Measurements from ENCODE around the gene IL17D.

IL17D gene

DNA sequence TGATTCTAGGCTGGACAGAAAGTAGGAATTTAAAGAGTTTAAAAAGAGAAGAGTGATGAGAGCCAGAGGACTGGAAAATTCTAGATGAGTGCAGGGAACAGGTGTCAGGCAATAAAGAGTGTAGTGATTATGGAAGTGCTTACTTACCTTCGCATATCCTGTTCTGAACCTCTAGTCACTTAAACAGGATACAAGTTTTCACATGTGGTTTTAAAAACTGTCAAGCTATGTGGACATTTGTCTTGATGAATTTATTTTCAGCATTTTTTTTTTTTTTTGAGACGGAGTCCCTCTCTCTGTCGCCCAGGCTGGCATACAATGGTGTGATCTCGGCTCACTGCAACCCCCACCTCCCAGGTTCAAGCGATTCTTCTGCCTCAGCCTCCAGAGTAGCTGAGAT is 34.3 kb upstream of the IL17D start:
- DNase-seq (no peak), ATAC-seq (ENCODE audit: insufficient read depth, low read depth) (no peak)

DNA sequence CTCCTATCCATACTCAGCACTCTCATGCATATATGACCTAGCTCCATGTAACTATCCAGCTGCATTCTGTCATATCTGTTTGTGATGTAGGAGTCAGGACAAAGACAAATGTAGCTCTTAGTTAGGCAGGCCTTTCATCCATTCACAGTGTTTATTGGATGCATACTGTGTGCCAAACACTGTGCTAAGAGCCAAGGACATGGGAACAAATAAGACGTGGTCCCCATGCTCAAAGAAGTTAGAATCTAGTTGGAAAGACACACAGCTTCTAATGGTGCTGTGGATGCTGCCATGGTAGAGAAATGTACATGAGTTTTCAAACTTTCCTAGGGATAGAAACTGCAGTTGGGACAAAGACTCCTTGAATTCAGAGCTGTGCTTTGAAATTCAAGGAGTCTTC is 31.7 kb upstream of the IL17D start:
- H3K4me3 ChIP-seq (ENCODE audit: low read depth in 1 of 2, low read length in 2 of 2): no peak overlapping the region
- no peaks in the 10 kb centered on the region for H3K79me2 ChIP-seq (ENCODE audit: insufficient read depth, low read length)
- H3K4me1 ChIP-seq (ENCODE audit: insufficient read depth, low read length): no peaks in the 10 kb centered on the region
- H2AFZ ChIP-seq (ENCODE audit: low read depth, low read length): no peak overlapping the region
- no peaks in the 10 kb centered on the region for H3K9me3 ChIP-seq (ENCODE audit: insufficient read depth, low read length, severe bottlenecking)
- H3K36me3 ChIP-seq (ENCODE audit: insufficient read depth, low read length): peaks cover 2% of the 10 kb centered on the region; the same call in 1 of the 2 replicates
- no peak for DNase-seq
- no peak for ATAC-seq (ENCODE audit: insufficient read depth, low read depth)
- no peak for TF ChIP-seq EZH2 (IDR thresholded peaks at IDR 0.05; ENCODE audit: borderline replicate concordance, low read depth, low read length, severe bottlenecking)
- TF ChIP-seq, protein P1, sequence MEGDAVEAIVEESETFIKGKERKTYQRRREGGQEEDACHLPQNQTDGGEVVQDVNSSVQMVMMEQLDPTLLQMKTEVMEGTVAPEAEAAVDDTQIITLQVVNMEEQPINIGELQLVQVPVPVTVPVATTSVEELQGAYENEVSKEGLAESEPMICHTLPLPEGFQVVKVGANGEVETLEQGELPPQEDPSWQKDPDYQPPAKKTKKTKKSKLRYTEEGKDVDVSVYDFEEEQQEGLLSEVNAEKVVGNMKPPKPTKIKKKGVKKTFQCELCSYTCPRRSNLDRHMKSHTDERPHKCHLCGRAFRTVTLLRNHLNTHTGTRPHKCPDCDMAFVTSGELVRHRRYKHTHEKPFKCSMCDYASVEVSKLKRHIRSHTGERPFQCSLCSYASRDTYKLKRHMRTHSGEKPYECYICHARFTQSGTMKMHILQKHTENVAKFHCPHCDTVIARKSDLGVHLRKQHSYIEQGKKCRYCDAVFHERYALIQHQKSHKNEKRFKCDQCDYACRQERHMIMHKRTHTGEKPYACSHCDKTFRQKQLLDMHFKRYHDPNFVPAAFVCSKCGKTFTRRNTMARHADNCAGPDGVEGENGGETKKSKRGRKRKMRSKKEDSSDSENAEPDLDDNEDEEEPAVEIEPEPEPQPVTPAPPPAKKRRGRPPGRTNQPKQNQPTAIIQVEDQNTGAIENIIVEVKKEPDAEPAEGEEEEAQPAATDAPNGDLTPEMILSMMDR (IDR thresholded peaks at IDR 0.05; ENCODE audit: borderline replicate concordance, extremely low read depth, low read length, poor library complexity, severe bottlenecking): no peak
- H3K27ac ChIP-seq (ENCODE audit: low read length): no peak overlapping the region
- H3K9ac ChIP-seq (ENCODE audit: low read depth, low read length): no peak overlapping the region
- no peaks in the 10 kb centered on the region for H3K27me3 ChIP-seq (ENCODE audit: insufficient read depth, low read length, poor library complexity)
- no peaks in the 10 kb centered on the region for H4K20me1 ChIP-seq (ENCODE audit: insufficient read depth, low read length)
- no peak overlapping the region for H3K4me2 ChIP-seq (ENCODE audit: insufficient read depth, low read length)

More for the DNA sequence above, 34.3 kb upstream of the IL17D start:
- Histone ChIP-seq H2AFZ (ENCODE audit: low read depth, low read length) (no peak overlapping the region), H3K36me3 (ENCODE audit: insufficient read depth, low read length) (peaks cover 5% of the 10 kb centered on the region; the same call in 1 of the 2 replicates), H3K4me1 (ENCODE audit: insufficient read depth, low read length) (no peaks in the 10 kb centered on the region), H3K4me2 (ENCODE audit: insufficient read depth, low read length) (no peak overlapping the region), H3K27ac (ENCODE audit: low read length) (no peak overlapping the region), H3K4me3 (ENCODE audit: low read depth in 1 of 2, low read length in 2 of 2) (no peak overlapping the region), H3K9me3 (ENCODE audit: insufficient read depth, low read length, severe bottlenecking) (no peaks in the 10 kb centered on the region), H4K20me1 (ENCODE audit: insufficient read depth, low read length) (no peaks in the 10 kb centered on the region), H3K27me3 (ENCODE audit: insufficient read depth, low read length, poor library complexity) (no peaks in the 10 kb centered on the region), H3K9ac (ENCODE audit: low read depth, low read length) (no peak overlapping the region), H3K79me2 (ENCODE audit: insufficient read depth, low read length) (no peaks in the 10 kb centered on the region)
- TF ChIP-seq, protein P1 (IDR thresholded peaks at IDR 0.05; ENCODE audit: borderline replicate concordance, extremely low read depth, low read length, poor library complexity, severe bottlenecking): no peak
- TF ChIP-seq EZH2 (IDR thresholded peaks at IDR 0.05; ENCODE audit: borderline replicate concordance, low read depth, low read length, severe bottlenecking): no peak

DNA sequence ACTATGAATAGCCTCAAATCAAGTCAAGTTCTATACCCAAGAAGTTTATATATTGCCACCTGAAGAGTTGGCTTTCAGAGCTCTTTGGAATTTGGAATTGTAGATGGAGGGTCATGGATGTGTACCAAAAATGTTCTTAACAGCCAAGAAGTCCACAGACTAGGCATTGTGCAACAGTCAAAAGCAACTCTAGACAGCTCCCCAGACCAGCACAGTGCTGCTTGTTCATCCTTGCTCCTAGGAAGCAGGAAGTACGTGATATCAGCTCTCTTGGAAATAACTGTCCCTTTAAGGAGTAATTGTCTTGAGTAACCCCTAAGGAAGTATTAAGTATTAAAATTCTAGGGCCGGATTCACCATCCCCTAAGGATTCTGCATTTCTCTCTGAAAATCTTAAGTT is 30.7 kb upstream of the IL17D start:
- H3K4me2 ChIP-seq (ENCODE audit: insufficient read depth, low read length): no peak overlapping the region
- H3K9ac ChIP-seq (ENCODE audit: low read depth, low read length): no peak overlapping the region
- no peaks in the 10 kb centered on the region for H3K79me2 ChIP-seq (ENCODE audit: insufficient read depth, low read length)
- ATAC-seq (ENCODE audit: insufficient read depth, low read depth) (no peak), DNase-seq (no peak)
- no peak overlapping the region for H2AFZ ChIP-seq (ENCODE audit: low read depth, low read length)
- TF ChIP-seq, protein P1 (IDR thresholded peaks at IDR 0.05; ENCODE audit: borderline replicate concordance, extremely low read depth, low read length, poor library complexity, severe bottlenecking): no peak
- TF ChIP-seq EZH2 (IDR thresholded peaks at IDR 0.05; ENCODE audit: borderline replicate concordance, low read depth, low read length, severe bottlenecking): no peak
- no peaks in the 10 kb centered on the region for H3K27me3 ChIP-seq (ENCODE audit: insufficient read depth, low read length, poor library complexity)
- peaks cover 2% of the 10 kb centered on the region; the same call in 1 of the 2 replicates for H3K36me3 ChIP-seq (ENCODE audit: insufficient read depth, low read length)
- no peaks in the 10 kb centered on the region for H3K4me1 ChIP-seq (ENCODE audit: insufficient read depth, low read length)
- no peaks in the 10 kb centered on the region for H4K20me1 ChIP-seq (ENCODE audit: insufficient read depth, low read length)
- H3K27ac ChIP-seq (ENCODE audit: low read length): no peak overlapping the region
- no peaks in the 10 kb centered on the region for H3K9me3 ChIP-seq (ENCODE audit: insufficient read depth, low read length, severe bottlenecking)
- no peak overlapping the region for H3K4me3 ChIP-seq (ENCODE audit: low read depth in 1 of 2, low read length in 2 of 2)

DNA sequence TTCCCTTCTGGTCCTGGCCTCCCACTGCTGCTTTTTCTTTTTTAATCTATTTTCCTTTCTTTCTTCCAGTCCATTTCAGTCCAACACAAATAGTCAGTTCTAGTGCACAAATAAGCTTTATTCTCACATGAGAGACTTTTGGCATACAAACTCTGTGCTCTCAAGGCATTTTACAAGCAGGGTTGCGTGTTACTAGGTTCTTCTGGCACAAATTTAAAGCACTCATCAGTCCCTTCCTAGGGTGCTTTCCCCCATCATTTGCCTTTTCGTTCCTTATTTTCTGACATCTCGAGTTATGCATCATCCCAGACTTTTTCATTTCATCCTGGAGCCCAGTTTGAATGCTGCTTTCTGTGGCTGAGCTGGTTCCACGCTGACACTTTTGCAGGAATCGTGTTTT is 29.8 kb upstream of the IL17D start:
- no peaks in the 10 kb centered on the region for H3K4me1 ChIP-seq (ENCODE audit: insufficient read depth, low read length)
- no peak overlapping the region for H3K27ac ChIP-seq (ENCODE audit: low read length)
- no peak overlapping the region for H3K4me2 ChIP-seq (ENCODE audit: insufficient read depth, low read length)
- H3K27me3 ChIP-seq (ENCODE audit: insufficient read depth, low read length, poor library complexity): no peaks in the 10 kb centered on the region
- ATAC-seq (ENCODE audit: insufficient read depth, low read depth) (no peak), DNase-seq (no peak)
- H4K20me1 ChIP-seq (ENCODE audit: insufficient read depth, low read length): no peaks in the 10 kb centered on the region
- H3K36me3 ChIP-seq (ENCODE audit: insufficient read depth, low read length): peaks cover 2% of the 10 kb centered on the region; the same call in 1 of the 2 replicates
- H3K4me3 ChIP-seq (ENCODE audit: low read depth in 1 of 2, low read length in 2 of 2): no peak overlapping the region
- H3K9me3 ChIP-seq (ENCODE audit: insufficient read depth, low read length, severe bottlenecking): no peaks in the 10 kb centered on the region
- TF ChIP-seq, protein P1 (IDR thresholded peaks at IDR 0.05; ENCODE audit: borderline replicate concordance, extremely low read depth, low read length, poor library complexity, severe bottlenecking): no peak
- TF ChIP-seq EZH2 (IDR thresholded peaks at IDR 0.05; ENCODE audit: borderline replicate concordance, low read depth, low read length, severe bottlenecking): no peak
- H3K9ac ChIP-seq (ENCODE audit: low read depth, low read length): no peak overlapping the region
- no peak overlapping the region for H2AFZ ChIP-seq (ENCODE audit: low read depth, low read length)
- H3K79me2 ChIP-seq (ENCODE audit: insufficient read depth, low read length): no peaks in the 10 kb centered on the region

Measured in DND-41 (cell line).